SIG-M5 (cell line): ENCODE measurements around the gene TIMM23.
"Not testable (repeated sequence)": the region's sequence is repeated elsewhere in the genome, so short reads cannot be mapped to it uniquely, and the experiment has no call there.

Experiments
- DNase-seq: peaks from one replicate; lab custom pipeline; 2025; lab: John Stamatoyannopoulos, UW

The TIMM23 gene, protein sequence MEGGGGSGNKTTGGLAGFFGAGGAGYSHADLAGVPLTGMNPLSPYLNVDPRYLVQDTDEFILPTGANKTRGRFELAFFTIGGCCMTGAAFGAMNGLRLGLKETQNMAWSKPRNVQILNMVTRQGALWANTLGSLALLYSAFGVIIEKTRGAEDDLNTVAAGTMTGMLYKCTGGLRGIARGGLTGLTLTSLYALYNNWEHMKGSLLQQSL

DNA sequence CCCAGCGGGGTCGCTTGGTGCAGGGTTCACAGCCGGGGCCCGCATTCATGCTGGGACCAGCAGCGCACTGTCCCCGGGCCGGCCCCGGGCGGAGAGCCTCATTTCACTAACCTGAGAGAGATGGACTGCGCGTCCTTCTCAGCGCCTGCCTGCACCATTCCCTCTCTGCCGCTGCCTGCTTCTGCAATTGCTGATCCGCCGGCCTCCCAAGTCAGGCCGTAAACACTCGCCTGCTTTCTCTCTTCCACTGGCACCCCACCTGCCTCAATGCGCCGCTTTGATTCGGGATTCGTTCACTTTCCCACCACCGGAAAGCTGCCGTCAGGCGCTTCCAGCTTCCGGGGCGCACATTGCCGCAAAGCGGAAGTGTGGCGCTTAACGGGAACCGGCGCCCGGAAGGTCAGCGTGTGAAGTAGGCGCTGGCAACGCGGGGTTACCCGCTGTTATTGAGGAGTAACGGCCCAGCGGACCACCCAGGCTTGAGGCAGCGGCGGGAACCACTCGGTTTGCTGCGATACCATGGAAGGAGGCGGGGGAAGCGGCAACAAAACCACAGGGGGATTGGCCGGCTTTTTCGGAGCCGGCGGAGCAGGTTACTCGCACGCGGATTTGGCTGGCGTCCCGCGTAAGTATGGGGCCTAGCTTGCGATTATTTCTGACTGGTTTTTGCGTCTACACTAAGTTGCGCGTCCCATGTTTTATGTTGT lies at the start of gene TIMM23:
Gene TIMM23 (plus strand): TSS at position 384 of the 707 bp plus-strand sequence. CDS start 136 bp downstream, at position 520.
- DNase-seq = not testable (repeated sequence)

DNA sequence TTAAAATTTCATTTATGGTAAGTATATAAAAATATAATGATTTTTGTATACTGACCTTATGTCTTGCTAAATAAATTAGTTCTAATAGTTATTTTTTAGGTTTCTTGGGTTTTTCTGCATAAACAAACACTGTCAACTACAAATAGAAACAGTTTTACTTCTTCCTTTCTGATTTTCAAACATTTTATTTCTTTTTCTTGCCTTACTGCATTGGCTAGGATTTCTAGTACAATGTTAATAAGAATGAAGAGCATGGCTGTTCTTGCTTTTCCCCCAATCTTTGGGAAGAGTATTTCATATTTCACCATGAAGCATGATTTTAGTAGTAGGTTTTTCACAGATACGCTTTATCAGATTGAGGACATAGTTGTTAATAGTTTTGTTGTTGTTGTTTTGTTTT lies 45.5 kb upstream of the TIMM23 start:
- not testable (repeated sequence) for DNase-seq

DNA sequence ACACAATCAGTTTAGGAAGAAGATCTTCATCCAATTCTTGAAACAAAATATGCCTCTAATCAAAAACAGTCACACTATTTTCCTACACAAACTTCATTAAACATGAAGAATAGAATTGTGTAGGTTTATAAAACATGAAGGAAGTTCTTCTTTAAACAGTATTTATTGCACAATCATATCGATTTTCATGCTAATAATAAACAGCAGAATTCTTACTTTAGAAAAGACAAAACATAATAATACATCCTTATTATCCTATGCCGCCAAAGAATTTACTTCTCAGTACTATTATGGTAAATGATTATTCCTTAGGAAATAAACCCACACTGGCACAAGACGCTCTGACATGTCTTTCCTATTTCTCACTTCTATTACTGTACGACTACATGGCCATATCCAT lies 41.0 kb upstream of the TIMM23 start:
- DNase-seq = not testable (repeated sequence)

DNA sequence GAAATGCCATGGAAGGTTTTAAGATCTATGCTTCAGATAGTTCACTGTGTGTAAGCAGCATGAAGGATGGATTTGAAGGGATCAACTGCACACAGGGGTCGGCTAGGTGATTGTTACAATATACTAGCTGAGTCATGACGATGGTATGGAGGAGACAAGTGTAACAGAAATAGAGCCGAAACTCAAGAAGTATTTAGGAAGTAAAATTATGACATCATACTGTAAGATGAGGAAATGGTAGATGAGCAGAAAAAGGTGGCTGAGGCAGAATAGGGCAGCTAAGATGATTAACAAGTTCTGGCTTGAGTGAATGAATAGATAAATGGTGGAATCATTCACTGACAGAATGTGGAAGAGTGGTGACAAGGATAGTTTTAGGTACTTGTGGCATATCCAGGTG lies 37.5 kb upstream of the TIMM23 start:
- not testable (repeated sequence) for DNase-seq

DNA sequence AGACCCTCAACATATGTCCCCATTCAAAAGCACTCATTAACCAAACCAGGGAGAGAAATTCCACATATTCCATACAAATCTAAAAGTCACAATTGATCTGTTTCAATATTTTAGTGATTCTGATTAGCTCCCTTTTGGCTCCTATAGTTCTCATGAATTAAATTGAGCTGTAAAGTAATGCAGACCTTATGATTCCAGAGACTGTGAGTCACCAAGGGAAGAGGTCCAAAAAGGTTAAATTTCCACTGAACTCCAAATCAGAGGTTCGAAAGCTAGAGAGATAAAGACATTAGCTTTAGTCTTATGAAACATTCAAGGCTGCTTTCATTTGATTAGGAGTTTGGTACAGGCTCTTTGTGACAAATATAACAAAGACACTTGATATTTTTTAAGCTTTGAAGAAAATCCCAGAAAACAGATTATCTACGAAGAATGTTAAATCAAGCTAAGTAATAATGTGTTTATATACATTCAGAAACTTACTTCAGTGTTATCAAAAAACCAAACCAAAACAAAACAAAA lies 33.1 kb upstream of the TIMM23 start:
- not testable (repeated sequence) for DNase-seq

DNA sequence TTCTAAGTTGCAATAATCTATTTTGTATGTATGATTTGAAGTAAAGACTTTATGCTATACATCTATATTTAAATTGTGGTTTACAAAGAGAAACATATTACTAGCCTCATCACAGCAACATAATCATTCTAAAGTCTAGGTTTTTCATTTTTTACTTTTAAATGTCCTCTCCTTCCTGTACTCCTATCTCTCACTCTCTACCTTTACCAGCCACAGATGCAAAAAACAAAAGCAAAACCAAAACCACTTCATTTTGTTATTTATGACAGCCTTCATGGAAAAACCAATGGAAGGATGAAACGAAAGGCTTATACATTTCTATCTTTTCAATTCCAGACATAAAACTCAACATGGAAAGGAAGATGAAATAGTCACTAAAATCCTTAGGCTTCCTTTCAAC lies 31.1 kb upstream of the TIMM23 start:
- DNase-seq = not testable (repeated sequence)

DNA sequence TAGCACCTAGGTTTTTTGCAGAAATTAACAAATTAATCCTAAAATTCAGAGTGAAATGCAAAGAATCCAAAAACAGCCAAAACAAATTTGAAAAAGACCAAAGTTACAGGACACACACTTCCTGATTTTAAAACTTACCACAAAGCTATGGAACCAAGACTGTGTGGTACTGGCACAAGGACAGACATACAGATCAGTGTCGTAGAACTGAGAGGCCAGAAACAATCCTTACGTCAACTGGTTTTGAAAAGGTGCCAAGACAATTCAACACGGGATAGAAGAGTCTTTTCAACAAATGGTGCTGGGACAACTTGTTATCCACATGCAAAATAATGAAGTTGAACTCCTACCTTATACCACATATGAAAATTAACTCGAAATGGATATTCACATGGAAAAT lies 26.8 kb upstream of the TIMM23 start:
- DNase-seq = not testable (repeated sequence)

DNA sequence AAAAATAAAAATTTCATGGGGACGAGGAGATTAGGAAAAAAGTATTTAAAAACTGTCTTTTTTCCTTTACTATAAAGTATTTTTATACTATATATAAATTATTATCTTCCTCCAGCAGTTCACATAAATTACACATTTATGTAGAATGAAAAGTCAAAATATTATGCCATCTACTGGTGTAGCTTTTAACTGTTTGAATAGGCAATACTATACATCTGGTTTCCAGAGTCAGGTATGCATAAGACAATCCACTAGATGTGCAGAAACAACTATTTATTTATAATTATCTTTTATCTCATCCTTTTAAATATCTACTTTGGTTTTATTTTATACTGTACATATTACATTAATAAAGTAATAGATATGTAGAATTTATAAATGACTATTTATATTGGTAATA lies 24.9 kb upstream of the TIMM23 start:
- DNase-seq = not testable (repeated sequence)

DNA sequence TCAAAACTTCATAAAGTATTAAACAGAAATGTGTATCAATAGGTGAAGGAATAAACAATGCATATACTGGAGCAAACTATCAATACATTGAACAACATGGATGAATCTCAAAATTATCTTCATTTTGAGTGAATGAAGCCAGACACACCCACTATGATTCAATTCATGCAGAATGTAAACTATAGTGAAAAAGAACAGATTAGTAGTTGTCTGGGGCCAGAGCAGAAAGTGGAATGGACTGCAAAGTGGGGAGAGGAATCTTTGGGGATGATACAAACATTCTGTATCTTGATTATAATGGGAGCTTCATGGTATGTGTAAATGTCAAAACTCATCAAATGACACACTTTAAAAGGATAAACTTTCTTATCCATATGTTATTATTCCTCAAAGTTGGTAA lies 23.5 kb upstream of the TIMM23 start:
- DNase-seq = not testable (repeated sequence)

DNA sequence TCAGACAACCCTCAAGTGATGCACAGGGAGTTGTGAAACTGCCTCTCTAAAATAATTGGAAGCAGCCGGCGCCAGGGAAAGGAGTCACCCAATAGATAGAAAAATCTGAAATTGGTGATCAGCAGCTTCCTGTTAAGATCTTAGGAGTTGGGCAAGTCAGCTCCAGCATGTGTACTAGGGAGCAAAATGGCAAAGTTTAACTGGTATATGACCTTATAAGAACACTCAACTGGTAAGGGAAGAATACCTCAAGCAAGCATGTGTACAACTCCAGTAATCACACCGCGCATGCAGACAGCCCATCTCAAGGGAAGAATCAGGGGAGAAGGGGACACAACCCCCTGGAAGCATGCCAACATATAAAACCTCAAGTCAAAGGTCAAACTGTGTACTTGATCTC lies 17.9 kb upstream of the TIMM23 start:
- not testable (repeated sequence) for DNase-seq

DNA sequence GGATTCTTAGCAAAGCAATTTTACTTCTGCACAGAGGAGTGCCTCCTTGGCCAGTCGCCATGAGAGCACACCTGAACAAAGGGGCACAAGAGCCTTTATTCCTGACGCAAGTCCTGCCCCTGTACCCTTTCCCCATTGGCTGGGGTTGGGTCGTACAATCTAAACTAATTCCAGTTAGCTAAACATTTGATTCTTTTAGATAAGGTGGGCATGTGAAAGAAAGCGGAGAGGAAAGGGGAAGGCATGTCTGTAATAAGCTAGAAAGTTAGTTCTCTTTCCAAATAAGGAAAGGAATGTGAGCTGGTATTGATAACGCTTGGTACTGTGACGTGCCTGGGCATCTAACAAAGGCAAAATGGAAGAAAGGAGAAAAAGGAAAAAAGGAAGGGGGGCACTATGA lies 15.7 kb upstream of the TIMM23 start:
- not testable (repeated sequence) for DNase-seq

DNA sequence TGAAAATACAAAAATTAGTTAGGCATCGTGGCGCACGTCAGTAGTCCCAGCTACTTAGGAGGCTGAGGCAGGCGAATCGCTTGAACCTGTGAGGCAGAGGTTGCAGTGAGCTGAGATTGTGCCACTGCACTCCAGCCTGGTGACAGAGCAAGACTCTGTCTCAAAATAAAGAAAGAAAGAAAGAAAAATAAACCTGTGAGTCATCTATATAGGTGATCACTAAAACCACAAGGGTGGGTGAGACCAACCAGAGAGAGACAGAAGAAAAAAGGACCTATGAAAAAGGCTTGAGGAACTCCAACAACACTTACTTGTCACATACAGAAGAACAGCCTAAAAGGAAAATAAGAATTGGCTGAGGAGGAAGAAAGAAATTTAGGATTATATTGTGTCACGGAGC lies 14.4 kb upstream of the TIMM23 start:
- not testable (repeated sequence) for DNase-seq

DNA sequence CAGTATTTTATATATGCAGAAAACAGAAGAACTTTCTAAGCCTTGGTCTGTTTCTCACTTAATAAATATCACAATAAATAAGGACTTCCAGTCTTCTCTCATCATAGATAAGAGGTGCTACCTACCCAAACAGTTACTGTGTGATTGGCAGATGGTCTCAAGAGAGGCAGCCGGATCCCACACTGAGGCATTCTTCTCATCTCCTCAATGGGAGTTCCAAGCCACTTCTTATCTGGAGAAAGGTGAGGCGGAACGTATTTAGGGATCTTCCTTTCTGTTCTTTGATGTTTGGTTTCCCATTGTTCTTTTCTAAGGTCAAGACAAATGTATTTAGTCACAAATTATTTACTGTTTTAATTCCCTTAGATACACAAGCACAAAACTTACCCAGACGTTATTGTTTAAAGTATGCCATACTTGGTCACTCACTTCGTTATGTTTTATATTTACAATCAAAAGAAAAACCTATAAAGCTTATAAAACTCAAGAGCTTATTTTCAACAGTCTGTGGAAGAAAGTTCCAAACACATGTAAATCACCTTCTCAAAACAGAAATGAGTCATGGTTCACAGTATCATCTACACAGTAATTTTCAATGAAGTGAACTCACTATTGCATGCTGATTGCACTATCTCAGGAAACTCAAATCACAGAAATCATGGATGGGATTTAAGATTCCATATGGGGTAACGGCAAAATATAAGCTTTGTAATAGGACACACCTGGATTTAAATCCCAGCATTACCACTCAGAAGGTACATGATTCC lies 9.4 kb upstream of the TIMM23 start:
- DNase-seq = not testable (repeated sequence)

DNA sequence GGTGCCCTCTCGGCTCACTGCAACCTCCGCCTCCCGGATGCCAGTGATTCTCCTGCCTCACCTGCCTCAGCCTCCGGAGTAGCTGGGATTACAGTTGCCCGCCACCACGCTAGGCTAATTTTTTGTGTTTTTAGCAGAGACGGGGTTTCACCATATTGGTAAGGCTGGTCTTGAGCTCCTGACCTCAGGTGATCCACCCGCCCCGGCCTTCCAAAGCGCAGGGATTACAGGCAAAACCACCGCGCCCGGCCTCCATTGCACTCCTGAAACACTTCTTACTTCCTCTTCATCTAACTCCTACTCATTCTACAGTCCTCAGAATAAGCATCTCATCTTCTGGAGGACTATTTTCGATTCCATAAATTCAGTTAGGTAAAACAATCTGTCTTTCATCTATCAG lies 1.3 kb upstream of the TIMM23 start:
- not testable (repeated sequence) for DNase-seq

DNA sequence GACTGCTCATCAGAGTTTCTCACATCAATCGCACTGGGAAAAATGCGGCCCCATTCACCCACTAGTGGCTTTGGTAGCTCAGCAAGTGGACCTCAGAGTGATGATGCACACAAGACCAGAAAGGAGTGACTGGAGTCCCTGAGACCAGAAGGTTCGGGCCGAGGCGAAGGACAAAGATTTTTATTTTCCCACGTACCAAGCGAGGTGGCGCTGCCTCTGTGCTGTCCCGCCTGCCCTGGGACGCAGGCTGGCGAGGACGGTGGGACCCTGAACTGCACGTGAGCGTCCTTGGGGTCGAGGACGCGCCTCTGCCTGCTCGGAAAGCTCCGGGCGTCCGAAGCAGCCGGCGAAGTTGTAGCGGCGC lies 565 bp upstream of the TIMM23 start:
- not testable (repeated sequence) for DNase-seq

DNA sequence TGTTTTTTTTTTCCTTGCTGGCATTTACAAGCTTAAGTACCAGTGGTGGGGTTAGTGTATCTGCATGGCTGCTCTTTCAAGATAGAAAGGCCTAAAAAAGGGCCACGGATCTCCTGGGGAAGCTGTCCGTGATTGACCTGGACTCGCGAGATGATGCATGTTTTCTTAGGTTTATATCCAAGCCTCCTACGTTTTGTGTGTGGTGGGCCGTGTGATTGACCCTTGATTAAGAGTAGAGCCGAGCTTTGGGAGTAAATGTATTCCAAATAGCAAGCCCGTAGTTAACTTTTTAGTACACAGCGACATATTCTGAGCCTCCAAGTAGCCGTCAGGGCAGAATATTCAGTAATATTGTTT lies 502 bp downstream of the TIMM23 start:
- DNase-seq = not testable (repeated sequence)

DNA sequence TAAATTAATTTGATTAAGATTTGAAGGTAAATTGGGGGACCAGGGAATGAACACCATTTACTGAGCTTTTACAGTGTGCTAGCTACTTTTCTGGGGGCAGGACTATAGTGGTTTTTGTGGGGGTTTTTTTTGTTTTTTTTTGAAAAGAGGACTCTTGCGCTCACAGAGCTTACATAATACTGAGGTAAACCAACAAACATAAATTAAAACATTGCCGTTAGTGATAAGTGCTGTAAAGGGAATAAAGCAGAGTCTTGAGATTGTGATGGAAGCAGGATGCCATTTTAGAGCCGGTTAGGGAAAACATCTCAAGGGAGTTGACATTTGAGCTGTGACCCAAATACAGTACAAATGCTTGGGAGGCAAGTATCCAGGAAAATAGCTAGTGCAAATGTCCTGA lies 1.8 kb downstream of the TIMM23 start:
- DNase-seq = not testable (repeated sequence)

DNA sequence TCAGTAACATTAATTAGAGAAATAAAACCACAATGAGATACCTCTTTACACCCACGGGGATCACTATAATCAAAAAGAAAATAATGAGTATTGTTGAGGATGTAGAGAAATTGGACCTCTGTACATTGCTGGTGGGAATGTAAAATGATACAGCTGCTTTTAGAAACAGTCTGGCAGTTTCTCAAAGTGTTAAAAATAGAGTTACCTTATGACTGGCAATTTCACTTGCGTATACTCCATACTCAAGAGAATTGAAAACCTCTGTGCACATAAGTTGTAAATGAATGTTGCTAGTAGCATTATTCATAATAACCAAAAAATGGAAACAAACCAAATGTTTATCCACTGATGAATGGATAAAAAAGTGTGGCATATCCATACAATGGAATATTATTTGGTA lies 6.3 kb downstream of the TIMM23 start:
- DNase-seq = not testable (repeated sequence)

DNA sequence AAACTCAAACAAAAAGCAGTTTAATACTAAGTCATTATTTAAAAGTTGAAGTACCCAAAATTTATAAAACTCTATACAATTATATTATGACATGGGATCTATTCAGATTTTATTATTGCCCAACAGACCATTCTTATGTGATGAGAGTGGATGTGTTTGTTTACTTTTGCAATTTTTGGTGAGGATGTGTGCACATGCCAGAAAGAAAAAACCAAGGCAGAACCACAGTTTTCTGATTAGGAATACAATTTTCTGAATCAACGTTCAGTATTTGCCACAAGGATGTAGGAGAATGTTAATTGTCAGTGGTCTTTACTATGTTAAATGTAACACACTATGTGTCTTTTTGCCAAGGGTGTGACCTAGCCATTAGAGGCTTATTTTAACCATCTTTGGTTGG lies 9.1 kb downstream of the TIMM23 start:
- DNase-seq = not testable (repeated sequence)

DNA sequence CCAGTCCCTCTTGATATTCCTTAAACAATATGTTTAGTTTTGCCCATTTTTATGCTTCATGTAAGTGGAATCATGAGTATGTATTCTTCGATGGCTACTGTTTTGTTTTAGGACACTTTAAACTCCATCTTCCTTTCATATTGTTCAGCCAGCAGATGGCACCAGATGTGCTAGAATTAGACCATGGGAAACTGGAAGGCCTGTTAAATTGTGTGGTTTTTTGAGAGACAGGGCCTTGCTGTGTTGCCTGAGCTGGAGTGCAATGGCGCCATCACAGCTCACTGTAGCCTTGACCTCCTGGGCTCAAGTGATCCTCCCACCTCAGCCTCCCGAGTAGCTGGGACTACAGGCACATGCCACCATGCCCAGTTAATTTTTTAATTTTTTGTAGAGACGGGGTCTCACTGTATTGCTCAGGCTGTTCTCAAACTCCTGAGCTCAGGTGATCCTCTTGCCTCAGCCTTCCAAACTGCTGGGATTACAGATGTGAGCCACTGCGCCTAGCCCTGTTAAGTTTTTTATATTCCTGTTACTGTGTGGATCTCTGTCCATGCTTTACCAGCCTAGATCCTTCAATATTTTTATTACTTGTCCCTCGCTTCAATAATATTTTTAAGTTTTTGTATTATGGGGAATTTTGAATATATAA lies 11.4 kb downstream of the TIMM23 start:
- DNase-seq = not testable (repeated sequence)

DNA sequence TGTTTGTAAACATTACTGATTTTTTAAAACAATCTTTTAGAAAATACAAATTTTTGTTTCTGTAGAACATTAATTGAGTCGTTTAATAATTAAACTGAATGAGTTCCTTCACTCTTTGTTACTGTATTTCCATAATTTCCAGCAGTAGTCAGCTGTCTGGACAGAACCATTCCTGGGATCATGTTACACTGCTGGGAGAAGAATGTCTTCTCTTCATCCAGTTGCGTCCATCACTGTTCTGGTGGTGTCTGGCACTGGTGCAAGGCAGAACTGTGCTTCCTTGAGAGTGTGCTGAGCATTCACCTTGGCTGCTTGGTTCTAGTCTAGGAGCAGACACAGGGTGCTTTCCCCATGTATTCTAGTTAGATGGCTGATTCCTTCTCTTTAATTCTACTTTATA lies 12.2 kb downstream of the TIMM23 start:
- DNase-seq = not testable (repeated sequence)

DNA sequence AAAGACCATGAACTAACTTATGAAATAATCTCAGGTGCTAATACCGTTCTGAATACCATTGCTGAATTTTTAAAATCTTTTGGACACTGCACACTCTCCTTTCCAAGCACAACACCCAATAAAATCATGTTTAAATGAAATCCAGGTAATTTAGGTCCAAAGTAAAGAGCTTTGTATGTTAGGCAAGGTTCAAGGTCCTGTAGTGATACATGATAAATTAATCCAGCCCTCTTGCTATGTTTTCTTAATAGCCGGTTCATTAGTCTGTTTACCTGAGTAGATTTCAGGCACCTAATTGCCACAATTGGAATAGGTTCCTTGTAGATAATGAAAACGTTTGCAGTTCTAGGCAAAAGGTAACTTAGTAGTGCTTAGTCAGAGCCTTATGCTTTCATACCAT lies 13.3 kb downstream of the TIMM23 start:
- not testable (repeated sequence) for DNase-seq
